Measurements from ENCODE around the gene IMPDH1. TPM values are rescaled to one million over a fixed set of nuclear protein-coding genes. Genes with fewer than 3 reads are reported as not detected.

Gene IMPDH1
- total RNA-seq, 2 experiments from 2014 or later = 70.4 to 72.3 TPM

DNA sequence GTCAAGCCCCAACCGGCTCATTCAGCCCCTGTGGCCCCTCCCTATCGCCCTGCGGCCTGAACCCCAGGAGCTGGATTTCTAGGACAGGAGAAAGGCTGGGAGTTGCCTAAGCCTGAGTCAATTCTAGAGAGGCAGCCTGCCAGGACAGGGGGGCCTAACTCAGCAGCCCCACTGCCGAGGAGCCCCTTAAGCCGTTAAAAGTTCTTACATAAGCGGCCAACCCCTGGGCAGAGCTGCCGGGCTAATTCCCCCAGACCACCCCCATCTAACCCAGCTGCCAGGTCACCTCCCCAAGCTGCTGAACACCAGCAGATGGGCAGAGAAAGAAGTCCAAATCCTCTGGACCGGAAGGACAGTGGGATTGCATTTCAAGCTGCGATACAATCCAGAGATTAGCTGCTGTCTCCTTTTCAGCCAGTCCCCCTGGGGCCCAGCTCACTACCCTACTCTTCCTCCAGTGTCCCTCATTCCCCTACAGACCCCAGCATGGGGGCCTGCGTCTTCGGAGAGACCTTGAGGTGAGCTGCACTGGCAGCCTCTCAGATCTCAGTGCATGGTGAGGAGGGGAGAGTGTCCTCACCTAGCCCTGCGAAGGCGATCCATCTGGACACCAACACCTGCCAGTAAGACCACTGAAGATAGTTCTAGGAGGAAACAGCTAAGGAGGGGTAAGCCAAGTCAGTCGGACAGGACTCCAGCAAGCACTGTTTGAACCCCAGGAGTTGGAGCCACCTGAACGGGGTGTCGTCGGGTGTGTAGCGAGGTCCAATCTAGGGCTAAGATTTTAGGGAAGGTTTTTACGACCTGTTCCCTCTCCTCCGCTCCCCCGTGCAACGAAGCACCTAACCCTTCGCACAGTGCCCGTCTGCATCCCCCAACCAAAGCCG is 830 bp downstream of the IMPDH1 start:
- ChIA-PET CTCF (interaction anchor here (0.6 to 6.2 kb wide), 11 partner anchors 9 to 986 kb away, joined by 3 to 55 read pairs (median 4); partner anchors contain the start of gene RBM28), POLR2A (no interaction called here)
- H3K4me3 Mint-ChIP-seq = peak overlapping the region; percentile 82
- H3K4me1 Mint-ChIP-seq = peaks cover 44% of the 10 kb centered on the region
- no peak for DNase-seq
- H3K36me3 Mint-ChIP-seq (ENCODE audit: low read depth) = no peaks in the 10 kb centered on the region
- peak overlapping the region; percentile 86 for H3K27ac Mint-ChIP-seq
- H3K27me3 Mint-ChIP-seq = peaks cover 19% of the 10 kb centered on the region
- no peaks in the 10 kb centered on the region for H3K9me3 Mint-ChIP-seq

DNA sequence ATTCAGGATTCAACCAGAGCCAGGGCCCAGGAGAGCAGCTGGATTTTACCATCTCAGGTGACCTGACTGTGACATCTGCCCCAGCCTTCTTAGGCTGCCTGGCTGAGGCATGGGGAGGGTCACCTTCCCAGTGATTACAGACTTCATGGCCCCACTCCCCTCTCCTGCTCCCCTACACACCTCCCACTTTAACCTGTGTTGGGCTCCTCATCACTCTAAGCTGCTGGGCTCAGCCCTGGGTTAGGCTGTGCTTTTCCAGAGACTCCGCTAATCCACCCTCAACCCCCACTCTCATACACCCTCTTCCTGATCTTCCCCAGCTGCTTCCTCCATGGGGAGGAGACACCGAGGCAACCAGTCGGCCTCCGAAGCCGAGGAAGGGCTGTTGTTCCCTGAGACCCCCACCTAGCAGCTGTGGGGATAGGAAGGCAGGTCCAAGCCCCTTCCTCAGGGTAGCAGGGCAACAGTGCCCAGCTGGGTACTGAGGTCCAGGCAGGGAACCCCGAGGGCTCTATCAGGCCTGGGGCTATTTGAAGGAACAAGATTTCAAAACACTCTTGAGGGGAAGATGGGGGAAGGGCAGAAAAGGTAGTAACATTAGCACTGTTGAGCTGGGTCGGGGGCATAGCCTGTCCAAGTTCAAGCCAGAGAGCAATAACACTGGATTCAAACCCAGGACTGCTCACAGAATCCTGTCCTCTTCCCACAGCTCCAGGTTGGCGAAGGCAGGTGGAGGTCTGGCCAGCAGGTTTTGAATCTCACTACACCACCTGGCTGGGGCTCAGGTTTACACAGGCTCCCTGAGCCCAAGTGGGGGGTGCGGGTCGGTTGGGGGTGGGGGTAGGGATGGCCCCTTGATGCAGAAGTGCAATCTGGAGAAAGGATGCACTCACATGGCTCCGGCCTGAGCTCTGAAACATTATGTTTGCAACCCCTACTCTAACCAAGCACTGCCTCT is 1.8 kb downstream of the IMPDH1 start:
- no peak for DNase-seq
- H3K4me1 Mint-ChIP-seq = peaks cover 51% of the 10 kb centered on the region
- peaks cover 10% of the 10 kb centered on the region for H3K27me3 Mint-ChIP-seq
- H3K9me3 Mint-ChIP-seq = no peaks in the 10 kb centered on the region
- H3K4me3 Mint-ChIP-seq = peak overlapping the region; percentile 82
- ChIA-PET POLR2A (no interaction called here), CTCF (interaction anchor here (0.5 to 6.2 kb wide), 13 partner anchors 9 to 985 kb away, joined by 3 to 55 read pairs (median 4); partner anchors contain the start of gene RBM28)
- H3K36me3 Mint-ChIP-seq (ENCODE audit: low read depth) = no peaks in the 10 kb centered on the region
- H3K27ac Mint-ChIP-seq = peak overlapping the region; percentile 72

DNA sequence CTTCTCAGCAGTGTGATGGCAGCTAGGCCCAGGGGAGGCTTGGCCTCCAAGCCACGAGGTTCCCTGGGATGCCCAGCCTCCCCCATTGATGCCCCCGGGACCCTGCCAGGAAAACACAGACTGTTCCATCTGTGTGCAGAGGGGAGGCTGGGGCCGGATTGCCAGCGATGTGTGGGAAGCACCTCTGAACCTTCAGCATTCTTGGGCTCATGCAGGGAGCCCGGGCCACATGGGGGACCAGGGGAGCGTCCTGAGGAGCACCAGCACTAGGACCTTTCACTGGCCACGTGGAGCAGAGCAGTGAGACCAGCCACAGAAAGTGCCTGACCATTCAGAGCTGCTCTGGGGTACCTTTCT is 2.6 kb downstream of the IMPDH1 start:
- no peak for DNase-seq
- peaks cover 4% of the 10 kb centered on the region for H3K36me3 Mint-ChIP-seq (ENCODE audit: low read depth)
- peak overlapping the region; percentile 73 for H3K27ac Mint-ChIP-seq
- POLR2A ChIA-PET = no interaction called here
- H3K4me3 Mint-ChIP-seq = peak overlapping the region; percentile 76
- CTCF ChIA-PET = interaction anchor here (0.5 to 6.2 kb wide), 5 partner anchors 9 to 208 kb away, joined by 3 to 55 read pairs (median 5); no protein-coding TSS in a partner anchor
- H3K27me3 Mint-ChIP-seq = peaks cover 8% of the 10 kb centered on the region
- H3K9me3 Mint-ChIP-seq = no peaks in the 10 kb centered on the region
- peaks cover 55% of the 10 kb centered on the region for H3K4me1 Mint-ChIP-seq

DNA sequence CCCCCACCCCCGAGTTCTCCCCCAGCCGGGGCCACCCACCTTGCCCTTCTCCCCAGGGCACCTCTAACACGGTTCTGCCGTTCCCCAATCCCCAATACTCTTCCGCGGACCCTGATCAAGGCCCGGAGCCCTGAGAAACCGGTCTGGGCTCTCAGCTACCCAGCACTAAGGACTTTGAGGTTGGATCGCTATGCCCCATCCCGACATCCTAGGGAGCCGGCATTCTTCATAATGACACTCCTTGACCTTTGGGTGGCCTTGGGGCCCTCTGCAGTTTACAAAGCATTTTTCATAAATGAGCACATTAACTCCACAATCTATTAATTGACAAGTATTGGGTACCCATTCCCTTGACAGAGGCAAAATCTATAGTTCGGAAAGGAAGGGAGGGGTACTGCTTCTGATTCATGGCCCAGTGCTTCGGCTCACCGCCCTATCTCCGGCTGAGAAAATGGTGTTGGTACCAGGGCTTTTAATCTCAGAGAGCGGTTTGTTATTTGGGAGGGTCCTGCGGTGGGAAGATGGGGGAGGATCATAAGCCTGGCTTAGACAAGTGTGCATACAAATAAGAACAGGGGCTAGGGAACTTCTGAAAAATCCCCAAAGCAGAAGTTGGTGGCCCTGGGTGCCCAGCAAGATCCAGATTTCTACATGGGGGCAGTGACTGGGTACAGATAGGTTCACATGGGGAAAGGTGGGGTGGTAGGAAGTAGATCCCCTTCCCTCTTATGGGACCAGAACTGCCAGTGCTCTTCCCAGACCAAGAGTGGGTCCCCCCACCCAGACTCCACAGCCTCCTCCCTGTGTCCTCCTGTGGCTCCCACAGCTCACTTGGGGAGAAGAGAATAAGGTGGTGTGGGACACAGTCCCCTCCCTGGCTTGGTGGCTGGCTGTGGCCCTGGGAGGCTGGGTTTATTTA is 3.2 kb downstream of the IMPDH1 start:
- ChIA-PET CTCF (interaction anchor here (2.1 to 6.2 kb wide), 2 partner anchors 12 to 19 kb away, joined by 7 to 55 read pairs; no protein-coding TSS in a partner anchor), POLR2A (no interaction called here)
- Mint-ChIP-seq H3K27me3 (peaks cover 4% of the 10 kb centered on the region), H3K4me1 (peaks cover 52% of the 10 kb centered on the region), H3K9me3 (no peaks in the 10 kb centered on the region), H3K4me3 (peak overlapping the region; percentile 76), H3K36me3 (ENCODE audit: low read depth) (peaks cover 4% of the 10 kb centered on the region), H3K27ac (peak overlapping the region; percentile 73)
- no peak for DNase-seq

DNA sequence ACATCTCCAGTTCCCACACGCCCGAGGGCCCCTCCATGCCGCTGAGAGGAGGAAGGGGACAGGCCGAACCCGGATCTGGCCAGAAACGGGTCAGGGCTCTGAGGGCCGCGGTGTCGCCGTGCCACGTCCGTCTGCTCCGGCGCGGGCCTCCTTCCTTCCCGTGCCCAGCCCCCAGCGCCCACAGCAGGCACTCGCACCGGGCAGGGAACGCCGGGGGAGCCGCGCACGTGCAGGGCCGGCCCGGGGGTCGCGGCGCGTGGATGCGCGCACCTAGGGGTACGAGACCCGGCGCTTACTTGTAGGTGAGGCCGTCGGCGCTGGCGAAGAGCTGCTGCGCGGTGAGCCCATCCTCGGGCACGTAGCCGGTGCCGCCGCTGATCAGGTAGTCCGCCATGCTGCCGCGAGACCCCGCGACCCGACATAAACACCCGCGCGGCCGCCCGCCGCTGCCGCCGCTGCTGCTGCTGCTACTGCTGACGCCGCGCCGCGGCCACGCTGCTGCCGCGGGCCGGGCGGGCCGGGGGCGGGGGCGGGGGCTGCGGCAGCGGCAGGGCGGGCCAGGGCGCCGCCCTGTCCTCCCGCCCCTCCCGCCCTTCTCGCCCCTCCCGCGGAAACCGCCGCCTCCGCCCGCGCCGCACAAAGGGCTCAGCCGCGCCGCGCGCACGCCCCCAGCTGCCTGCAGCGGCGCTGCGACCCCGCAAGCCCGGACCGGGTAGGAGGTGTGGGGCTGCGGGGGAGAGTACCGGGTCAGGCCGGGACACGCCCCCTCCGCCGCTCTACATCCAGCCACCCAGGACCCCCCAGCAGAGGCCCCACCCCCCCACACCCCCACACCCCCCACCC is 4.1 kb downstream of the IMPDH1 start:
- no peaks in the 10 kb centered on the region for H3K9me3 Mint-ChIP-seq
- H3K36me3 Mint-ChIP-seq (ENCODE audit: low read depth) = peaks cover 13% of the 10 kb centered on the region
- no peak overlapping the region for H3K27ac Mint-ChIP-seq
- H3K4me3 Mint-ChIP-seq = peak overlapping the region; percentile 79
- ChIA-PET POLR2A (no interaction called here), CTCF (no interaction called here)
- H3K4me1 Mint-ChIP-seq = peaks cover 49% of the 10 kb centered on the region
- DNase-seq = peak; percentile 51
- peaks cover 3% of the 10 kb centered on the region for H3K27me3 Mint-ChIP-seq

DNA sequence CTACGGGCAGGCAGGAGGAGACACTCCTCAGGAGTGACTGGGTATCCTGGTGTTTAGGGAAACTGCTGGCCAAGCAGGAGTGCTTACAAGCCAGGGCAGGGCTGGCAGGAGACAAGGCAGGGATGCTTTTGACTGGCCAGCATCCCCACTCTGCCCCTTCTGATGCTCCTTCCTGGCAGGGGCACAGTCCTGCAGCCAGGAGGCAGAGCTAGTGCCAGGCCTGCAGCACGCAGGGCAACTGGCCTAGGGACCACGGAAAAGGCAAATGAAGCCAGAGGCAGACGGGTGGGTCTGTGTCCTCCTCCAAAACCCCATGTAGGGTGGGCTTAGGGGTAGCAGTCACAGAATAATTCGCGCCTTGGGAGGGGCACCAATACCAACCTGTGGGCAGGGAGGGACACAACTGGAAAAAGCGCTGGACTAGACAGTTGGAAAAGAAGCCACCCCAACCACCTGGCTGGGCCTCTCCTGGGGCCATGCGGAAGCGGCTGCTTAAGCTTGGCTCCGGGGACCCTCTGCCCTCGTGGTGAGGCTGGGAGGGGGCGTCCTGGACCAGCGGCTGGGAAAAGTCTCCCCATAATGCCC is 4.8 kb downstream of the IMPDH1 start:
- Mint-ChIP-seq H3K4me1 (peaks cover 45% of the 10 kb centered on the region), H3K27me3 (no peaks in the 10 kb centered on the region), H3K36me3 (ENCODE audit: low read depth) (peaks cover 16% of the 10 kb centered on the region), H3K9me3 (no peaks in the 10 kb centered on the region), H3K4me3 (peak overlapping the region; percentile 79), H3K27ac (peak overlapping the region; percentile 85)
- no peak for DNase-seq
- ChIA-PET POLR2A (no interaction called here), CTCF (interaction anchor here (1.0 kb wide), 1 partner anchor 61 kb away, joined by 3 read pairs; the partner anchor contains the start of gene RBM28)

DNA sequence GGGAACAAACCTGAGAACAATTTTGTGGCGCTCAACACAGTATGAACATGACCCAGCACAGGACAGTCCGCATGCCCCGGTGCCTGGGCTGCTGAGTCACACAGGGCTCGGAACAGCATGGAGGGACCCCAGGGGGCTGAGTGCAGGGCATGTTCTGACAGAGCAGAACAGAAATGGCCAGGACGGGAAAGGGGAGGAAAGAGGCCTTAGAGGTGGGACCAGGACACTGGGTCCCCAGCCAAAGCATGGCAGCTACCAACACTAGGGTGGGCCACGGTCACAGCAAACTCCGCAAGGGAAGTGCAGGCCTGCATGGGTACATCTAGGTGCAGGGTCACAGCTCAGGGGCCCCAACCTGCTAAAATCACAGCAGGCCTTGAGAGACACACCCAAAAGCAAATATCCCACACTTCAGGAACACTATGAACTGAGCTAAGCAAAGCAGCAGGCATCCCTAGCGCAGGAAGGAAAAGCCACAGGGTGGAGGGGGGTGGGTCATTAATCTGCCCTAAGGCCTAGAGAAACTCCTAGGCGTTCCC is 5.6 kb downstream of the IMPDH1 start:
- POLR2A ChIA-PET = no interaction called here
- Mint-ChIP-seq H3K36me3 (ENCODE audit: low read depth) (peaks cover 16% of the 10 kb centered on the region), H3K27me3 (no peaks in the 10 kb centered on the region), H3K4me3 (peak overlapping the region; percentile 79), H3K27ac (peak overlapping the region; percentile 78), H3K9me3 (no peaks in the 10 kb centered on the region), H3K4me1 (peaks cover 44% of the 10 kb centered on the region)
- DNase-seq = no peak
- CTCF ChIA-PET = interaction anchor here (1.0 kb wide), 1 partner anchor 60 kb away, joined by 3 read pairs; the partner anchor contains the start of gene RBM28

DNA sequence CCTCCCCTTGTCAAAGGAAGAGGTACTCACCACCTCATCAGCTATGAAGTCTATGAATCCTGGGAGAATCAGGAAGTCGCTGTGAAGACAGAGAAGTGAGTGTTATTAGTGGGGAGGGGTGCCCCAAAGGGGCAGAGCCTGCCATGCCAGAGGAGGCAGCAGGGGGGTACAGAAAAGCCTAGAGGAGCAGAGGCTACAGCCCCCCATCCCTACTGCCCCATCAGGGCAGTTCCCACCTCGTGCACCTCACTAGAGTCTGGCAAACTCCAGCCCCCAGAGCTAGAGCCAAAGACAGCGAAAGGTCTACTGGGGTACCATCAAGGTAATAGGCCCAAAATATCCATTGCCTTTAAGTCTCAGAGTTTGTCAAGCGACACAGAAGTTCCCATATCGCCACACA is 6.1 kb downstream of the IMPDH1 start:
- ChIA-PET POLR2A (no interaction called here), CTCF (no interaction called here)
- H3K4me1 Mint-ChIP-seq = peaks cover 38% of the 10 kb centered on the region
- peaks cover 16% of the 10 kb centered on the region for H3K36me3 Mint-ChIP-seq (ENCODE audit: low read depth)
- no peaks in the 10 kb centered on the region for H3K9me3 Mint-ChIP-seq
- no peak for DNase-seq
- no peaks in the 10 kb centered on the region for H3K27me3 Mint-ChIP-seq
- no peak overlapping the region for H3K27ac Mint-ChIP-seq
- peak overlapping the region; percentile 79 for H3K4me3 Mint-ChIP-seq

DNA sequence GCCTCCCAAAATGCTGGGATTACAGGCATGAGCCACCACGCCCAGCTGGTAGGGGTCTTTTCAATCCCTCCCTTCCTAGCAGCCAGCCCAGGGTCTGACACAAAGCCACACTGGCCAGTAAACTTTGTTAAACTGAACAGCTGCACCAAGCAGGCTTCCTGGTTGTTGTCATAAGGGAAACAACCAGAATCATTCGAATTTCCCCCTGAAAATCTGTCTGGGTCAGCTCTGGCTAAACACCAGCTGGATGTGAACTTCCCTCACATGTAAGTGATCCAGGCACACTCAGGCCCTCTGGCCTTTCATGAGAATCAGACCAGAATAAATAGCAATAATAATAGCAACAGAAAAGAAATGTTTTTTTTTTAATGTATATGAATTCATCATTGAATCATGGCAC is 7.4 kb downstream of the IMPDH1 start:
- Mint-ChIP-seq H3K4me3 (no peak overlapping the region), H3K27me3 (no peaks in the 10 kb centered on the region), H3K9me3 (no peaks in the 10 kb centered on the region), H3K4me1 (peaks cover 29% of the 10 kb centered on the region), H3K27ac (no peak overlapping the region), H3K36me3 (ENCODE audit: low read depth) (peaks cover 25% of the 10 kb centered on the region)
- CTCF ChIA-PET = interaction anchor here (1.0 to 3.3 kb wide), 2 partner anchors 14 to 23 kb away, joined by 3 to 11 read pairs; no protein-coding TSS in a partner anchor
- DNase-seq = no peak
- POLR2A ChIA-PET = interaction anchor here (0.7 kb wide), 1 partner anchor 754 kb away, joined by 3 read pairs; no protein-coding TSS in a partner anchor

DNA sequence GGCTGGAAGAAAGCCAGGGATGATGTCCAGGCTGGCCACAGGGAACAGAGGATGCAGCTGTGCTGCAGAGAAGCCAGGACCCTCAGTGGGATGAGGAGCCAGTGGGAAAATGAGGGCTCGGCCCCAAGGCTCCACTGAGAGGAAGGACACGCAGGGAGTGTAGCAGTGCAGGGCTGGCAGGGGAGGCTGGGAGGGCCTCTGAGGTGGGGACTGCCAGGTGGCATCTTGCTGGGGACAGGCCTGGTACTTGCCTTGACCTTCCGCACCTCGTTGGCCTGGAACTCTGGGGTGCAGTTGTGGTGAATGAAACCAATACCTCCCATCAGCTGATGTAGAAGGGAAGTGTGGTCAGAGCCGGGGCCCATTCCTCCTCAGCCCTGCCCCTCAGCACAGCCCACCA is 9.2 kb downstream of the IMPDH1 start:
- H3K27me3 Mint-ChIP-seq = no peaks in the 10 kb centered on the region
- peak overlapping the region; percentile 31 for H3K27ac Mint-ChIP-seq
- H3K4me3 Mint-ChIP-seq = no peak overlapping the region
- H3K36me3 Mint-ChIP-seq (ENCODE audit: low read depth) = peaks cover 33% of the 10 kb centered on the region
- POLR2A ChIA-PET = no interaction called here
- CTCF ChIA-PET = interaction anchor here (0.7 to 3.3 kb wide), 4 partner anchors 13 to 76 kb away, joined by 3 to 11 read pairs (median 3); partner anchors contain the start of gene METTL2B
- no peaks in the 10 kb centered on the region for H3K9me3 Mint-ChIP-seq
- no peak for DNase-seq
- peaks cover 22% of the 10 kb centered on the region for H3K4me1 Mint-ChIP-seq

DNA sequence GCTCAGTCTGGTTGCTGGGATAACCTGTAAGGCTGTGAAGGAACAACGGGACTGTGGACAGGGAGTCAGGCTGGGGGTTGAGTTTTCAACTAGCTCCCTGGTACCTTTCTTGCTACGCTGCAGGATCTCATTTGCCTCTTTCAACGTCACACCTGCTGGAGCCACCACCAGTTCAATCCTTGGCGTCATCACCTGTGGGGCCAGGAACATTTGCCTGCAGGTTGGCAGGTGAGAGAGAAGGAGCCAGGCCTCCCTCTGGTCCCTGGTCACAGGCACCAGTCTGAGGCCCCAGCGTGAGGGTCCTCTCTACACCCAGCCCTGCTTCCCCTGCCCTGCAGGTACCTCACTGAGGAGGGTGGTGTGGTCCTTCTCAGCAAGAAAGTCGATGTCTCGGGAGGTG is 9.8 kb downstream of the IMPDH1 start:
- Mint-ChIP-seq H3K4me1 (peaks cover 21% of the 10 kb centered on the region), H3K36me3 (ENCODE audit: low read depth) (peaks cover 33% of the 10 kb centered on the region), H3K27ac (no peak overlapping the region), H3K9me3 (no peaks in the 10 kb centered on the region), H3K27me3 (no peaks in the 10 kb centered on the region), H3K4me3 (no peak overlapping the region)
- ChIA-PET CTCF (interaction anchor here (0.7 to 3.3 kb wide), 6 partner anchors 9 to 42 kb away, joined by 3 to 11 read pairs (median 4); partner anchors contain the start of gene IMPDH1), POLR2A (no interaction called here)
- DNase-seq = no peak

Data from activated CD4-positive, alpha-beta T cell treated with anti-CD3 and anti-CD28 coated beads, Interleukin-2, amount 10 ng/mL, durations not matched to agents 7 days and 5 days (primary cell).